HEK293 (cell line): ENCODE results near the gene SNX8.

Experiments used
- CTCF ChIP-seq: fragments of 450-650 bp; formaldehyde crosslinking; IDR thresholded peaks from 2 replicates; pipeline ENCODE4 v1.5.1; 2016; ENCODE audit warnings: missing biosample characterization, missing genetic modification characterization
- ZNF121 ChIP-seq: fragments of 450-650 bp; formaldehyde crosslinking; IDR thresholded peaks from 2 replicates; pipeline ENCODE4 v1.5.1; 2016; ENCODE audit warnings: missing biosample characterization, missing genetic modification characterization
- ZNF174 ChIP-seq: fragments of 450-650 bp; formaldehyde crosslinking; IDR thresholded peaks from 2 replicates; pipeline ENCODE4 v1.5.0; 2017; ENCODE audit warnings: missing biosample characterization, mild to moderate bottlenecking, missing genetic modification characterization
- ZNF202 ChIP-seq: fragments of 450-650 bp; formaldehyde crosslinking; IDR thresholded peaks from 2 replicates; pipeline ENCODE4 v1.5.1; 2016; ENCODE audit warnings: missing biosample characterization, missing genetic modification characterization, borderline replicate concordance
- ZNF214 ChIP-seq: fragments of 450-650 bp; formaldehyde crosslinking; IDR thresholded peaks from 2 replicates; pipeline ENCODE4 v1.5.1; 2017; ENCODE audit warnings: missing biosample characterization, mild to moderate bottlenecking, missing genetic modification characterization, borderline replicate concordance
- ZNF280D ChIP-seq: fragments of 450-650 bp; formaldehyde crosslinking; IDR thresholded peaks from 2 replicates; pipeline ENCODE4 v1.5.1; 2016; ENCODE audit warnings: missing biosample characterization, missing genetic modification characterization
- ZNF660 ChIP-seq: fragments of 450-650 bp; IDR thresholded peaks from 2 replicates; pipeline ENCODE4 v1.5.1; 2018; ENCODE audit warnings: missing biosample characterization, mild to moderate bottlenecking, missing genetic modification characterization
- ZNF830 ChIP-seq: fragments of 450-650 bp; IDR thresholded peaks from 2 replicates; pipeline ENCODE4 v1.5.0; 2018; ENCODE audit warnings: missing biosample characterization, missing genetic modification characterization, low read depth, mild to moderate bottlenecking, moderate library complexity

- TF ChIP-seq ZNF121 (tag by site-specific recombination) (no peak), ZNF830 (tag by site-specific recombination) (no peak), CTCF (tag by site-specific recombination) (no peak), ZNF660 (no peak), ZNF214 (tag by site-specific recombination) (no peak), ZNF202 (tag by site-specific recombination) (no peak), ZNF280D (tag by site-specific recombination) (no peak), ZNF174 (tag by site-specific recombination) (no peak)
These were observed 40.9 kb upstream of the SNX8 start for GRCh38 chr7:2354939-2355704.
